LNCaP clone FGC (cell line): Measurements from ENCODE around the gene AJAP1.
A peak's percentile ranks its signal among the peaks of the same experiment; 100 is the strongest.

Source experiments
- DNase-seq: peaks from one replicate; pipeline ENCODE4 v3.0.0-alpha.2; 2011; ENCODE audit warnings: low read depth
- H3K4me3 ChIP-seq: 2 replicates; pipeline ENCODE4 v1.5.1; 2011; ENCODE audit warnings: mild to moderate bottlenecking, low read depth, low read length, control low read depth
- TF ChIP-seq, protein P1 (sequence below): IDR thresholded peaks from 2 replicates; pipeline ENCODE4 v1.5.1; 2012; ENCODE audit warnings: mild to moderate bottlenecking; ENCODE audit not compliant: control insufficient read depth, insufficient read depth; ENCODE audit errors: extremely low read depth

The AJAP1 gene

DNA sequence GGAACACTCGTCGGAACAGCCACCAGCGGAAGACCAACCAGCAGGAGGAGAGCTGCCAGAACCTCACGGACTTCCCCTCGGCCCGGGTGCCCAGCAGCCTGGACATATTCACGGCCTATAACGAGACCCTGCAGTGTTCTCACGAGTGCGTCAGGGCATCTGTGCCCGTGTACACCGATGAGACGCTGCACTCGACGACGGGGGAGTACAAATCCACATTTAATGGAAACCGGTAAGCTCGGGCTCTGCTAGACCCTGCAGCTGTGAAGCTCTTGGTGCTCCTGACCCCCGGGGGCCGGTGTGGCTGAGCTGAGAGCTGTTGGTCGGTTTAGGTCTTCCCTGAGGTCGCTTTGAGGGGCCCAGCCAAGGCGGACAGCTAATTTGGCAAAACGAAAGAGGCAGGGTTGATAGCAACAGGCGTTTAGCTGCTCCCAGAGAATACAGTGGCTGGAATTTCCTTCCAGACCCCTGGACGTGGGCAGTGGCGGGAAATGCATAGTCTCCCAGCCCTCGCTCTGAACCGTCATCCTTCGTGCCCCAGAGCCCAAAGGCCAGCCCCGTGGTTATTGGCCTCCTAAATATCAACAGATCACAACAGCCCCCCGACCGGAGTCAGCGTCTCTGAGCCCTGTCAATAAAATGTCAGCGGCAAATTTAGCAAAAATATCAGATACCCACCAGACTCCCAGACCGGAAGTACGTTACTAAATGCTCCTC is 118.0 kb downstream of the AJAP1 start:
- TF ChIP-seq, protein P1, sequence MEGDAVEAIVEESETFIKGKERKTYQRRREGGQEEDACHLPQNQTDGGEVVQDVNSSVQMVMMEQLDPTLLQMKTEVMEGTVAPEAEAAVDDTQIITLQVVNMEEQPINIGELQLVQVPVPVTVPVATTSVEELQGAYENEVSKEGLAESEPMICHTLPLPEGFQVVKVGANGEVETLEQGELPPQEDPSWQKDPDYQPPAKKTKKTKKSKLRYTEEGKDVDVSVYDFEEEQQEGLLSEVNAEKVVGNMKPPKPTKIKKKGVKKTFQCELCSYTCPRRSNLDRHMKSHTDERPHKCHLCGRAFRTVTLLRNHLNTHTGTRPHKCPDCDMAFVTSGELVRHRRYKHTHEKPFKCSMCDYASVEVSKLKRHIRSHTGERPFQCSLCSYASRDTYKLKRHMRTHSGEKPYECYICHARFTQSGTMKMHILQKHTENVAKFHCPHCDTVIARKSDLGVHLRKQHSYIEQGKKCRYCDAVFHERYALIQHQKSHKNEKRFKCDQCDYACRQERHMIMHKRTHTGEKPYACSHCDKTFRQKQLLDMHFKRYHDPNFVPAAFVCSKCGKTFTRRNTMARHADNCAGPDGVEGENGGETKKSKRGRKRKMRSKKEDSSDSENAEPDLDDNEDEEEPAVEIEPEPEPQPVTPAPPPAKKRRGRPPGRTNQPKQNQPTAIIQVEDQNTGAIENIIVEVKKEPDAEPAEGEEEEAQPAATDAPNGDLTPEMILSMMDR, result no peak
- H3K4me3 ChIP-seq, result no peak overlapping the region
- no peak for DNase-seq

DNA sequence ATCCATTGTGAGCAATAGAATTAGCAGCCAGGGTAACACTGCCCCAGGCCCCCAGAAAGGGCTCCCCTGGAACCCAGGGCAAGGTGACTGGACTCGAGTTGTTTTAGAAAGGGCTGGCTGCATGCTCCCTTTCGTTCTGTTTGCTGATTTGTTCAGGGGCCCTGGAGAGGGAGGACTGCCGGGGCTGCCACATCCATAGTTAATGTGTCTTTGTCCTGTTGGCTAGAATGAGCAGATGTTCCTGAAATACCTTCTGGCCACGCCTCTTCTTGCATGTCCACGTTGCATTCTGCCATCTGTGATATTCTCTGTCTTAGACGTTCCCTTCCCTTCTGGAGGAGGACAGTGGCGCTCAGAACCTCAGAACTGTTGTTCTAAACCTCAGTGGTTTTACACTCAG is 118.8 kb downstream of the AJAP1 start:
- no peak for DNase-seq
- H3K4me3 ChIP-seq, result no peak overlapping the region
- TF ChIP-seq, protein P1, result no peak

DNA sequence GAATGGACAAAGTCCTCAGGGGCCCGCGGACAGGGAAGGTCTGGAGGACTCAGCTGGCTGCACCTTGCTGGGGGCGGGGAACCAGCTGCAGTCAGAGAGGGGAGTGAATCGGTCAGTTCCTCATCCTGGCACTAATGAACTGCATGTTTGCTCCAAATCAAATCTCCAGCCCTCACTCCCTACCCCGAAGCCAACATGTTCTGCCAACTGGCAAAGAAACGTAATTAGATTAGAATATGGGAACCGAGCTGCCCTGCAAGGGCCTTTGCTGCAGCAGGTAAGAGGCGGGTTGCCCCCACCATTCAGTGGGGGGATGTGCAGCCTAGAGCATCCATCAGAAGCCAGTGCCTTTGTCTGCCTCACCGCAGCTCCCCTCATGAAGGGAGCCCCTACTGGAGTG is 121.1 kb downstream of the AJAP1 start:
- TF ChIP-seq, protein P1, result no peak
- no peak overlapping the region for H3K4me3 ChIP-seq
- DNase-seq, result no peak

DNA sequence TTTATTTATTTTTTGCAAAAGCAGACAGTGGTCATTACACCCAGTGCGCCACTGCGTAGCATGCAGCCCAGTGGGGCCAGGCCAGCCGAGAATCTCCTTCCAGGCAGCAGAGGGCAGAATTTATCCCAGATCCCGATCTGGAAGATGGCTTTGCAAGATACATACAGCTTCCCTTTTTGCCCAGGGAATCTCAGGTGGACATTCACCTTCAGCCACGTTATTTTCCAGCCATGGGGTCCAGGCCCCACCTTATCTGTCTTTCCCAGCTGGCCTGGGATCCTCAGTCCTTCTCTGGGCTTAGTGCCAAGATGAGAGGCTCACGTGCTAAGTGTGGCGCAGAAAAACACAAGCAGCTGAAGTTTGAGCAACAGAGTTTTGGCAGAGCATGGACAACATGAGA is 123.6 kb downstream of the AJAP1 start:
- no peak overlapping the region for H3K4me3 ChIP-seq
- TF ChIP-seq, protein P1, result peak; percentile 68
- no peak for DNase-seq

DNA sequence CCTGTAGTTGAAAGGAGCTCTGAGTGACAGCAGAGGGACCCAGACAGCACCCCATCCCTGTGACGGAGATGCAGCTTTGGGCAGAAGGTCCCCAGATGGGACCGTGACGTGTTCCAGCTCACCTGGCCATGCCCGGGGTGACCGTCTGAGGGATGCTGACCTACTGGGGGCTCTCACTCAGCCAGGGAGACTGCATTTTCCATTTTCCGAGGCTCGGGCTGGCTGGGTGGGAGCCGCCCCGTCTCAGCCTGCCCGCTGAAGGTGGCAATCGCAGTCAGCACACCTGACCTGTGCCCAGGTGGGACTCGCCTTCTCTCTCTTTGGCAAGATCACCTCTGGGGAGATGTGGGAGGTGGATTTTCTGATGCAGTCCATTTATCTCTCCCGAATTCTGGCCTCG is 127.2 kb downstream of the AJAP1 start:
- TF ChIP-seq, protein P1, result no peak
- H3K4me3 ChIP-seq, result no peak overlapping the region
- no peak for DNase-seq

DNA sequence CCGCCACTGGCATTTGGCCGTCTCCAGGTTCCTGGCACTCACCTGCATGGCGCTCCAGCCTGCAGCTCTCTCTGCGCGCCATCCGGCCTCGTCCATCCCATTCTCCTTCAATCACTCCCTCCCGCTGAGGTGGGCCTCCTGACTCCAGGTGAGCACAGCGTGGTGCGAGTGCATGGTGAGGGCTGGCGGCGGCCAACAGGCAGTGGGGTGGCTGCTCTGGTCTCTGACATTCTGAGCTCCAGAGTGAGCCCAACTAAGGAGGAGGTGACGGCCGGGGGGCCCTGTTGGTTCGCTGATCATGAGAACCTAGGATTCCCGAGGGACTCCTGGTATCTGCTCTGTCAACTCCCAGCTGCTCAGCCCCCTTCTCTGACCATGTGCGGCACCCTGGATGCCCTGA is 130.4 kb downstream of the AJAP1 start:
- no peak for DNase-seq
- H3K4me3 ChIP-seq, result no peak overlapping the region
- TF ChIP-seq, protein P1, result no peak

DNA sequence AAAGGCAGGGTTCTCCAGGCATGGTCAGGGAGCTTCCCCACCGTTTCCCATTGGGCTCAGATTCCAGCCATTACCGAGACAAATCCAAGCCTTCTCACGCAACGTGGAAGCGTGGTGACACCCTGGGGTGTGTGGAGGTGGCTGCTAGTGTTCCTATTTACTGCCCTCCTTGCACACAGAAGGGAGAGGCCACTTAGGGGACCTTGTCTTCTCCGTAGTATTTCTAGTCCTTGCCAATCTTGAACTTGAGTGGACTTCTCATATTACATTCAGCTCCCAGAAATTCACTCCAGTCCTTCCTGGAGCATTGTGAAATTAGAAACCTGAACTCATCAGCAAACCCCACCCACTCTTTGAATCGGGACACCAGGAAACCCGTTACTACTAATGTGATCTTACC is 131.6 kb downstream of the AJAP1 start:
- DNase-seq, result no peak
- TF ChIP-seq, protein P1, result no peak
- no peak overlapping the region for H3K4me3 ChIP-seq
